ENCODE measurements around the gene BRSK2.
"Not testable (repeated sequence)": the region's sequence is repeated elsewhere in the genome, so short reads cannot be mapped to it uniquely, and the experiment has no call there.

Gene BRSK2

GRCh38 chr11:1500466-1501420 is 111.0 kb downstream of the BRSK2 start:
- DNase-seq (ENCODE audit: low read depth) = no peak

DNA sequence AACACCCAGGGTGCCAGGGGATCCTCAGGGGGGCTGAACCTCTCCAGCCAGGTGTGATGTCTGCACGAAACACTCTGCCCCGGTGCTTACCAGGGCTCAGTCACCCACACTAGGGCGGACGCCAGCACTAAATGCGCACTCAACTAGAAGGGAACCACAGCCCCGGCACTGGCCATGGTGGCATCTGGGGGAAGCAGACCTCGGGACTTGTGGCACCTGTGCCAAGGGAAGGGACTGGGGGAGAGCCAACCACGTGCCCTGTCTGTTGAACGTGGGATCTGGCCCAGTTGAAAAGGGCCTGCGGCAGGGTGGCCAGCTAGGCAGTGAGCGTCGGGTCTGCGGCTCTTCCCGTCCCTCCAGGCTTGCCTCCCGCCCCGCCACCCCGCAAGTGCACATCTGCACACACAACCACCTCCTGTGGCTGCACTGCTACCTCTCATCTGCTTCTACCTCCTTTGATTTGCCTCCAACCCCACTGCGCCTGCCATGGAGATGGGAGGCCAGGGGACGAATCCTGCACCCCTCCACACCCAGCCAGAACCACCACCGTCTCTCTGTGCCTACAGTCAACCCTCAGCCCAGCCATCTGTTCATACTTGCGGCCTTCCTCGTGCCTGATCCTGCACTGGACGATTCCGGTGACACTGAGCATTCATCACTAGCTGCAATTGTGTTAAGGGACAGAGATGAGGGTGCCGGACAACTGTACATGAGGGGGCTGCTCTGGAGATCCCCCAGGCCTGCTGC is 111.9 kb downstream of the BRSK2 start:
- DNase-seq (ENCODE audit: low read depth) = no peak

DNA sequence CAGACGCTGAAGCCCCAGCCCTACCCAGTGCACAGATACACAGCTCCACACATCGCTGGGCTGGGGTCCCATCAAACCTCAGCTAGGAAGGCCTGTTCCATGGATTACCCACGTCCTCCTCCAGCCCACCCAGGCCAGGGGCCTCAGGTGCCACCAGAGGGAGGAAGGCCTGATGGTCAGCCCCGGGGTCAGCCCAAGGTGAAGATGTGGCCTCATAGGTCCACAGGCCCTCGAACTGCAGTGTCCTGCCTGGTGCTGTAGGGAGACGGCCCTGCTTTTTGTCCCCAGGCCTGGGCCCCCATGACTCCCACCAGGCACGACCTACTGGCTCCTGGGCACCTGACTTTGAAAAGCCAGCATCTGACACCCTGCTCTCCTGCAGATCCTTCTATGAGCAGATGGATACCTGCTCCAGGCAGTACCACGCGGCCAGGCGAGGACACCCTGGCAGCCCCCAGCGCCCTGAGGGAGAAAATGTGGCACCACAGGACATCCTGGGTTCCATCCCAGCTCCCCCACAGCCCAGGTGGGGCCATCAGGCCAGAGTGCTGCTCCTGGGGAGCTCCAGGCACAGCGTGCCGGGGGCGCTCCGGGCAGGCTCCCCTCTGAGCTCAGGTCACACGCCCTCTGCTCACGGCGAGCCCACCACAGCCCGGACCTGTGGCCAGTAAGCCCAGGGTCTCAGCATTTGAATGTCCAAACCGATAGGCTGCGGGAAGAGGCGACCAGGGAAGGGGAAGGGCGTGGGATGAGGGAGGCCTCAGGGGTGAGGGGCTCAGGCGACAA is 112.6 kb downstream of the BRSK2 start:
- DNase-seq (ENCODE audit: low read depth) = no peak

- DNase-seq (ENCODE audit: low read depth) = no peak
Observed at GRCh38 chr11:1502954-1503707, 113.4 kb downstream of the BRSK2 start.

GRCh38 chr11:1503708-1504104 is 114.0 kb downstream of the BRSK2 start:
- no peak for DNase-seq (ENCODE audit: low read depth)

- no peak for DNase-seq (ENCODE audit: low read depth)
Observed at GRCh38 chr11:1504138-1504537, 114.4 kb downstream of the BRSK2 start.

DNA sequence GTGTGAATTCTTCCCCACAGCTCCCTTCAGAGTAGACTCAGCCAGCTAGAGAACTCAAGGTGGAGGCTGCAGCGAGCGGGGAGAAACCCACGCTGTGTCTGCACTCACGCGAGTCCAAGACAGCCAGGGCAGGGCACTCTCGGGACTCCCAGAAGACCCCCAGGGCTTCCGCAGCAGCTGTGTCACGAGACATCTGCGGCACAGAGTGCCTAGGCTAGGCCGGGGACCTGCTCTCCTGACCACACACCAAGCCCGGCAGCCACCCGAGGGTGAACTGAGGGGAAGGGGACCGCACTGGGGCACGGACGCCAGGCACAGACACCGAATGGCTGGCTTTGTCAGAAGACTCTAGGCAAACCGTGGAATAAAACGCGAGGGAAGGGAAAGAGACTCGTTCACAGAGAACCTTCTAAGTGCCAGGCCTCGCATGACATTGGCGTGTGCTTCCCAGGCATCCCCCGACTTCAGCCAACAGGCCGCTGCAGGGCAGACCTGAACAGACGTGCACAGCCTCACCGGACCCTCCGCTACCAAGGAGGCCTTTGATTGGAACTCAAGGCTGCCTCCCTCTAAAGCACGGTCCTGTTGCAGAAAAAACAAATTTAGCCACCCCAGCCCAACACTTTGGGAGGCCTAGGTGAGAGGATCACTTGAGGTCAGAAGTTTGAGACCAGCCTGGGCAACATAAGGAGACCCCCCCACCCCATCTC is 115.0 kb downstream of the BRSK2 start:
- no peak for DNase-seq (ENCODE audit: low read depth)

- no peak for DNase-seq (ENCODE audit: low read depth)
Observed at GRCh38 chr11:1505480-1505879, 115.7 kb downstream of the BRSK2 start.

GRCh38 chr11:1506981-1507380 is 117.2 kb downstream of the BRSK2 start:
- DNase-seq (ENCODE audit: low read depth) = no peak

GRCh38 chr11:1507381-1508140 is 117.8 kb downstream of the BRSK2 start:
- DNase-seq (ENCODE audit: low read depth) = no peak

- no peak for DNase-seq (ENCODE audit: low read depth)
Observed at GRCh38 chr11:1508491-1508891, 118.8 kb downstream of the BRSK2 start.

GRCh38 chr11:1508986-1509385 is 119.3 kb downstream of the BRSK2 start:
- no peak for DNase-seq (ENCODE audit: low read depth)

- DNase-seq (ENCODE audit: low read depth) = no peak
Observed at GRCh38 chr11:1509626-1510255, 120.0 kb downstream of the BRSK2 start.

GRCh38 chr11:1510351-1510750 is 120.6 kb downstream of the BRSK2 start:
- not testable (repeated sequence) for DNase-seq (ENCODE audit: low read depth)

GRCh38 chr11:1510928-1511327 is 121.2 kb downstream of the BRSK2 start:
- no peak for DNase-seq (ENCODE audit: low read depth)

DNA sequence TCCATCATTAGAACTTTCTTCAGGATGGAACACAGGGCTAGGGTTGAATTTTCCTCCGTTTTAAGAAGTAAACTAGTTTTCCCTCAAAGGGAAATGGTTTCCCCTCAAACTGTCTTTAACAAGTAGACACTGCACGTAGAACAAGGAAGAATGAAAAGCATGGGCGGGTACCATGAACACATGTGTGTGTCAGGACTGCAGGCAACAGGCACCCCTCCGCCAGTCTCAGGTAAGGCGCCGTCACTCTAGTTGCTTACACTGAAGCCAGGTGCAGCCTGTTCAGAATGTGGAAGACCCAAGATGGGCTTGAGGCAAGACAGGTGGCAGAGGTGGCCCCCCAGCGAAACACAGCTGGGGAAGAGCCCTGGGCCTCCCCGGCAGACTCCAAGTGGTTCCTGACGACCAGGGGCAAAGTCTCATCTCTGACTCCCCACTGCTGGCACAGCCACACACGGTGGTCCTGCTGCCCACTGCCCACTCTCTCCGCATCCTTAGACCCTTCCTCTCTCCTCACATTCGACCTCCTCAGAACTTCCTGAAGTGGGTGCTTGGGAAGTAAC is 122.3 kb downstream of the BRSK2 start:
- no peak for DNase-seq (ENCODE audit: low read depth)

Measured in stromal cell of bone marrow (primary cell).